ENCODE measurements around the gene PHF21B. TPM values are rescaled to one million over a fixed set of nuclear protein-coding genes. Genes with fewer than 3 reads are reported as not detected.

Gene PHF21B
- polyA plus RNA-seq, 1 donor (not counting 4 experiments of a cell fraction or from before 2014, with no cell fraction given): not detected

DNA sequence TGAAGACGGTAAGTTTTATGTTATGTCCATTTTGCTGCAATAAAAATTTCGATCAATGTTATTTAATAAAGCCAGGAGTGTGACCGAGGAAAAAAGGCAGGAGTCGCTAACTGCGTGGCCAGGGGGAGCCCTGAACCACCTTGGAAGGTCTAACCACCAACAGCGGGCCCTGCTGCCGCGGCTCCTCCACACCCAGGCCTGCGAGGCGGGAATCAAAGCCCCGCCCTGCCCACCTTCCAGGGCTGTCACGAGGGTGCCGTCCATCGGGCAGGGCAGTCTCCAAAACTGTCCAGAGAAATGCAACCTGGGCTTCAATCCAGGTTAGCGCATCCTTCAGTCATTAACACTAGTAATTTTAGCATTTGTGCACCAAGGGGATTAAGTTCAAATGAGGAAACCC, 19.0 kb downstream of the PHF21B start:
- no peak overlapping the region for H3K27ac ChIP-seq (ENCODE audit: control insufficient read depth, insufficient read depth, low read length)
- no peaks in the 10 kb centered on the region for H3K4me1 ChIP-seq (ENCODE audit: control insufficient read depth, extremely low read depth, insufficient read depth, low read length)
- dilution Hi-C loops (cut with MboI; ENCODE audit: extremely low pct_ligation_motif_present, low sequenced_read_pairs): no loop called here
- no peaks in the 10 kb centered on the region for H3K36me3 ChIP-seq (ENCODE audit: control insufficient read depth in 2 of 2, extremely low read depth in 1 of 2, insufficient read depth in 2 of 2, low read length in 2 of 2)
- DNase-seq (ENCODE audit: low read depth, low spot score) (no peak), FAIRE-seq (no peak)
- no peaks in the 10 kb centered on the region for H3K79me2 ChIP-seq (ENCODE audit: control insufficient read depth, insufficient read depth, low read length)
- H3K9me1 ChIP-seq (ENCODE audit: control insufficient read depth, extremely low read depth, insufficient read depth, low read length): no peaks in the 10 kb centered on the region
- peaks cover 3% of the 10 kb centered on the region for H4K20me1 ChIP-seq (ENCODE audit: control insufficient read depth, extremely low read depth, insufficient read depth, low read length)
- H3K4me2 ChIP-seq (ENCODE audit: control insufficient read depth, extremely low read depth, insufficient read depth, low read depth, low read length): no peak overlapping the region
- no peak overlapping the region for H3K4me3 ChIP-seq (ENCODE audit: control insufficient read depth in 2 of 3, extremely low read depth in 1 of 3, insufficient read depth in 2 of 3, low read depth in 1 of 3, low read length in 3 of 3)
- H2AFZ ChIP-seq (ENCODE audit: control insufficient read depth, low read length): no peak overlapping the region
- H3K27me3 ChIP-seq (ENCODE audit: control insufficient read depth, extremely low read depth, insufficient read depth, low read length): peaks cover 9% of the 10 kb centered on the region
- H3K9me3 ChIP-seq (ENCODE audit: control insufficient read depth, low read depth, low read length): peaks cover 4% of the 10 kb centered on the region
- H3K9ac ChIP-seq (ENCODE audit: control insufficient read depth, extremely low read depth, insufficient read depth, low read length): no peak overlapping the region
- TF ChIP-seq EZH2 (IDR thresholded peaks at IDR 0.05; ENCODE audit: low read length): no peak
- TF ChIP-seq, protein P1, sequence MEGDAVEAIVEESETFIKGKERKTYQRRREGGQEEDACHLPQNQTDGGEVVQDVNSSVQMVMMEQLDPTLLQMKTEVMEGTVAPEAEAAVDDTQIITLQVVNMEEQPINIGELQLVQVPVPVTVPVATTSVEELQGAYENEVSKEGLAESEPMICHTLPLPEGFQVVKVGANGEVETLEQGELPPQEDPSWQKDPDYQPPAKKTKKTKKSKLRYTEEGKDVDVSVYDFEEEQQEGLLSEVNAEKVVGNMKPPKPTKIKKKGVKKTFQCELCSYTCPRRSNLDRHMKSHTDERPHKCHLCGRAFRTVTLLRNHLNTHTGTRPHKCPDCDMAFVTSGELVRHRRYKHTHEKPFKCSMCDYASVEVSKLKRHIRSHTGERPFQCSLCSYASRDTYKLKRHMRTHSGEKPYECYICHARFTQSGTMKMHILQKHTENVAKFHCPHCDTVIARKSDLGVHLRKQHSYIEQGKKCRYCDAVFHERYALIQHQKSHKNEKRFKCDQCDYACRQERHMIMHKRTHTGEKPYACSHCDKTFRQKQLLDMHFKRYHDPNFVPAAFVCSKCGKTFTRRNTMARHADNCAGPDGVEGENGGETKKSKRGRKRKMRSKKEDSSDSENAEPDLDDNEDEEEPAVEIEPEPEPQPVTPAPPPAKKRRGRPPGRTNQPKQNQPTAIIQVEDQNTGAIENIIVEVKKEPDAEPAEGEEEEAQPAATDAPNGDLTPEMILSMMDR (optimal IDR thresholded peaks at IDR 0.05 in 1 of 3, IDR thresholded peaks at IDR 0.05 in 1 of 3, conservative IDR thresholded peaks at IDR 0.05 in 1 of 3; ENCODE audit: extremely low read depth in 1 of 3, insufficient read depth in 2 of 3, low read length in 3 of 3): no peak

DNA sequence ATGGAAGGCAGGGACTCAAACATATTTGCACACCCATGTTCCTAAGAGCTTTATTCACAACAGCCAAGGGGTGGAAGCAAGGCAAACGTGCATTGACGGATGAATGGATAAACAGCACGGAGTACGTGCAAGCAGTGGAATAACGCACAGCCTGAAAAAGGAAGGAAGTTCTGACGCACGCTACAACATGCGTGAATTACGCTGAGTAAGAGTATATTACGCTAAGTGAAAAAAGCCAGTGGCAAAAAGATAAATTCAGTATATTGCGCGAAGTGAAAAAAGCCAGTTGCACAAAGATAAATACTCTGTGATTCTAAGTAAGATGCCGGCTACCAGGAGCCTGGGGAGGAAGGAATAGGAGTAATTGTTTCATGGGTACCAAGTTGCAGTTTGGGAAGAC, 19.5 kb downstream of the PHF21B start:
- H3K4me3 ChIP-seq (ENCODE audit: control insufficient read depth in 2 of 3, extremely low read depth in 1 of 3, insufficient read depth in 2 of 3, low read depth in 1 of 3, low read length in 3 of 3): no peak overlapping the region
- no peak overlapping the region for H3K27ac ChIP-seq (ENCODE audit: control insufficient read depth, insufficient read depth, low read length)
- dilution Hi-C loops (cut with MboI; ENCODE audit: extremely low pct_ligation_motif_present, low sequenced_read_pairs): no loop called here
- no peak overlapping the region for H2AFZ ChIP-seq (ENCODE audit: control insufficient read depth, low read length)
- TF ChIP-seq, protein P1 (optimal IDR thresholded peaks at IDR 0.05 in 1 of 3, IDR thresholded peaks at IDR 0.05 in 1 of 3, conservative IDR thresholded peaks at IDR 0.05 in 1 of 3; ENCODE audit: extremely low read depth in 1 of 3, insufficient read depth in 2 of 3, low read length in 3 of 3): no peak
- TF ChIP-seq EZH2 (IDR thresholded peaks at IDR 0.05; ENCODE audit: low read length): no peak
- H3K36me3 ChIP-seq (ENCODE audit: control insufficient read depth in 2 of 2, extremely low read depth in 1 of 2, insufficient read depth in 2 of 2, low read length in 2 of 2): no peaks in the 10 kb centered on the region
- FAIRE-seq (no peak), DNase-seq (ENCODE audit: low read depth, low spot score) (no peak)
- H3K9me3 ChIP-seq (ENCODE audit: control insufficient read depth, low read depth, low read length): peaks cover 5% of the 10 kb centered on the region
- H3K4me2 ChIP-seq (ENCODE audit: control insufficient read depth, extremely low read depth, insufficient read depth, low read depth, low read length): no peak overlapping the region
- peaks cover 3% of the 10 kb centered on the region for H4K20me1 ChIP-seq (ENCODE audit: control insufficient read depth, extremely low read depth, insufficient read depth, low read length)
- no peak overlapping the region for H3K9ac ChIP-seq (ENCODE audit: control insufficient read depth, extremely low read depth, insufficient read depth, low read length)
- no peaks in the 10 kb centered on the region for H3K4me1 ChIP-seq (ENCODE audit: control insufficient read depth, extremely low read depth, insufficient read depth, low read length)
- H3K27me3 ChIP-seq (ENCODE audit: control insufficient read depth, extremely low read depth, insufficient read depth, low read length): peaks cover 9% of the 10 kb centered on the region
- H3K79me2 ChIP-seq (ENCODE audit: control insufficient read depth, insufficient read depth, low read length): no peaks in the 10 kb centered on the region
- H3K9me1 ChIP-seq (ENCODE audit: control insufficient read depth, extremely low read depth, insufficient read depth, low read length): no peaks in the 10 kb centered on the region

Measured in keratinocyte (primary cell).